Muscle layer of duodenum (tissue), 2 donors: ENCODE results near the gene SLC38A1.

Source experiments
- H3K27ac ChIP-seq: one replicate; pipeline ENCODE4 v1.7.0; 2013; ENCODE audit warnings: mild to moderate bottlenecking, low read length
- H3K27me3 ChIP-seq: one replicate; pipeline ENCODE4 v1.7.0; 2013; ENCODE audit warnings: low read depth, mild to moderate bottlenecking, control low read depth, low read length
- H3K36me3 ChIP-seq, 2 donors: one replicate each; pipeline ENCODE4 v1.7.0; 2013; ENCODE audit warnings: low read length in 2 of 2, control low read depth in 1 of 2, mild to moderate bottlenecking in 1 of 2; ENCODE audit not compliant: insufficient read depth in 2 of 2, control insufficient read depth in 1 of 2
- H3K4me1 ChIP-seq, 2 donors: one replicate each; pipeline ENCODE4 v1.7.0; 2013; ENCODE audit warnings: low read length in 2 of 2, mild to moderate bottlenecking in 2 of 2, control low read depth in 1 of 2, moderate library complexity in 1 of 2; ENCODE audit not compliant: insufficient read depth in 2 of 2, control insufficient read depth in 1 of 2
- H3K4me3 ChIP-seq, 2 donors: one replicate each; pipeline ENCODE4 v1.7.0; 2013; ENCODE audit warnings: low read length in 2 of 2, low read depth in 1 of 2, mild to moderate bottlenecking in 1 of 2
- H3K9me3 ChIP-seq, 2 donors: one replicate each; pipeline ENCODE4 v1.7.0; 2013; ENCODE audit warnings: low read length in 2 of 2, control low read depth in 1 of 2, mild to moderate bottlenecking in 1 of 2; ENCODE audit not compliant: control insufficient read depth in 1 of 2
- donor health status: healthy.

SLC38A1 gene

GRCh38 chr12:46214668-46215436, 54.0 kb downstream of the SLC38A1 start:
- H3K27ac ChIP-seq, result no peak overlapping the region
- no peaks in the 10 kb centered on the region for H3K36me3 ChIP-seq
- peaks cover 5 to 35% of the 10 kb centered on the region in 2 donors for H3K4me1 ChIP-seq
- H3K9me3 ChIP-seq, result no peaks in the 10 kb centered on the region
- H3K27me3 ChIP-seq, result no peaks in the 10 kb centered on the region
- H3K4me3 ChIP-seq, result no peak overlapping the region

- Histone ChIP-seq H3K4me1 (peaks cover 6 to 27% of the 10 kb centered on the region in 2 donors), H3K9me3 (no peaks in the 10 kb centered on the region)
These were observed 56.5 kb downstream of the SLC38A1 start for GRCh38 chr12:46212108-46212982.

GRCh38 chr12:46210873-46211439, 57.9 kb downstream of the SLC38A1 start:
- Histone ChIP-seq H3K4me1 (peaks cover 6 to 23% of the 10 kb centered on the region in 2 donors), H3K36me3 (no peaks in the 10 kb centered on the region), H3K27ac (peak overlapping the region; percentile 71), H3K4me3 (no peak overlapping the region), H3K9me3 (no peaks in the 10 kb centered on the region), H3K27me3 (no peaks in the 10 kb centered on the region)

More at GRCh38 chr12:46212108-46212982, 56.5 kb downstream of the SLC38A1 start:
- no peaks in the 10 kb centered on the region for H3K27me3 ChIP-seq
- no peaks in the 10 kb centered on the region for H3K36me3 ChIP-seq
- H3K4me3 ChIP-seq, result no peak overlapping the region
- H3K27ac ChIP-seq, result no peak overlapping the region

GRCh38 chr12:46209914-46210872, 58.6 kb downstream of the SLC38A1 start:
- no peak overlapping the region for H3K4me3 ChIP-seq
- peaks cover 6 to 23% of the 10 kb centered on the region in 2 donors for H3K4me1 ChIP-seq
- H3K9me3 ChIP-seq, result no peaks in the 10 kb centered on the region
- H3K27ac ChIP-seq, result peak overlapping the region; percentile 71
- H3K36me3 ChIP-seq, result peaks cover 0 to 8% of the 10 kb centered on the region in 2 donors
- no peaks in the 10 kb centered on the region for H3K27me3 ChIP-seq

GRCh38 chr12:46209170-46209569, 59.7 kb downstream of the SLC38A1 start:
- Histone ChIP-seq H3K4me3 (no peak overlapping the region), H3K27ac (peak overlapping the region; percentile 71), H3K27me3 (no peaks in the 10 kb centered on the region), H3K4me1 (peaks cover 6 to 24% of the 10 kb centered on the region in 2 donors), H3K9me3 (no peaks in the 10 kb centered on the region), H3K36me3 (peaks cover 0 to 12% of the 10 kb centered on the region in 2 donors)

- Histone ChIP-seq H3K27ac (peak overlapping the region; percentile 48), H3K27me3 (no peaks in the 10 kb centered on the region), H3K9me3 (no peaks in the 10 kb centered on the region), H3K4me3 (no peak overlapping the region), H3K36me3 (peaks cover 0 to 20% of the 10 kb centered on the region in 2 donors), H3K4me1 (peaks cover 6 to 24% of the 10 kb centered on the region in 2 donors)
These were observed 60.5 kb downstream of the SLC38A1 start for GRCh38 chr12:46208370-46208769.

GRCh38 chr12:46207644-46208043, 61.2 kb downstream of the SLC38A1 start:
- peak overlapping the region; percentile 48 for H3K27ac ChIP-seq
- H3K36me3 ChIP-seq, result peaks cover 0 to 27% of the 10 kb centered on the region in 2 donors
- no peaks in the 10 kb centered on the region for H3K9me3 ChIP-seq
- H3K4me1 ChIP-seq, result peaks cover 6 to 24% of the 10 kb centered on the region in 2 donors
- H3K4me3 ChIP-seq, result no peak overlapping the region
- H3K27me3 ChIP-seq, result no peaks in the 10 kb centered on the region

GRCh38 chr12:46206471-46206870, 62.4 kb downstream of the SLC38A1 start:
- Histone ChIP-seq H3K36me3 (peaks cover 0 to 29% of the 10 kb centered on the region in 2 donors), H3K4me1 (peaks cover 6 to 23% of the 10 kb centered on the region in 2 donors), H3K27ac (peak overlapping the region; percentile 14), H3K27me3 (no peaks in the 10 kb centered on the region), H3K9me3 (no peaks in the 10 kb centered on the region), H3K4me3 (no peak overlapping the region)

GRCh38 chr12:46205294-46205693, 63.5 kb downstream of the SLC38A1 start:
- Histone ChIP-seq H3K36me3 (peaks cover 0 to 29% of the 10 kb centered on the region in 2 donors), H3K27ac (no peak overlapping the region), H3K27me3 (no peaks in the 10 kb centered on the region), H3K4me3 (no peak overlapping the region), H3K4me1 (peaks cover 5 to 15% of the 10 kb centered on the region in 2 donors), H3K9me3 (no peaks in the 10 kb centered on the region)

GRCh38 chr12:46201284-46201789, 67.5 kb downstream of the SLC38A1 start:
- H3K36me3 ChIP-seq, result peaks cover 7 to 45% of the 10 kb centered on the region in 2 donors
- H3K27me3 ChIP-seq, result no peaks in the 10 kb centered on the region
- no peak overlapping the region for H3K4me3 ChIP-seq
- H3K27ac ChIP-seq, result no peak overlapping the region
- H3K4me1 ChIP-seq, result peaks cover 0 to 15% of the 10 kb centered on the region in 2 donors
- H3K9me3 ChIP-seq, result no peaks in the 10 kb centered on the region
